ENCODE measurements around the gene RSRC1.

Gene RSRC1

DNA sequence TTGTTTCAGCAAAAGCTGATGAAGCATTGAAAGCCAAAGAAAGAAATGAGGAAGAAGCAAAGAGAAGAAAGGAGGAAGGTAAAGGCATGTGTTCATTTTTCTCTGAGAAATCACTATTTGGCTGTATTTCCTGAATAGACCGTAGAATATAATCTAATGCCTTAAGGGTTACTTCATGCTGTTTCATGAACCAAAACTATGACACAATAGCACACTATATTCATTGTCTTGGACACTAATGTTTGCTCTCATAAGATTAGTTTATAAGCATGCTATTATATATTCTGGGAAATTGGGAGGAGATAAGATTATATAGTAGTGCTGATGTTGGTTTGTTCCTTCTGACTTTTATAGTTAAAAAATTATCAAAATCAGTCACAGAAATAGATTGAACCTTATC lies 351.0 kb downstream of the RSRC1 start:
- Histone ChIP-seq H2BK5ac (ENCODE audit: low read depth, low read length, poor library complexity, severe bottlenecking) (no peak overlapping the region), H4K91ac (ENCODE audit: low read length) (no peak overlapping the region), H2AK5ac (ENCODE audit: low read length, severe bottlenecking) (no peak overlapping the region), H3K4me1 (ENCODE audit: control insufficient read depth, insufficient read depth, low read depth, low read length) (no peaks in the 10 kb centered on the region), H3K36me3 (ENCODE audit: control insufficient read depth in 1 of 2, insufficient read depth in 2 of 2, low read depth in 1 of 2, low read length in 2 of 2) (no peaks in the 10 kb centered on the region), H3K4me2 (ENCODE audit: low read length, poor library complexity, severe bottlenecking) (no peak overlapping the region), H3K79me1 (replicated peaks; ENCODE audit: low read length, poor library complexity, severe bottlenecking) (no peaks in the 10 kb centered on the region), H2BK120ac (ENCODE audit: low read depth, low read length) (no peak overlapping the region), H3K4ac (ENCODE audit: low read depth in 1 of 2, low read length in 2 of 2) (no peak overlapping the region), H3K18ac (ENCODE audit: low read depth in 1 of 2, low read length in 2 of 2) (no peak overlapping the region), H2BK15ac (ENCODE audit: low read depth, poor library complexity, severe bottlenecking) (no peak overlapping the region), H3K14ac (ENCODE audit: low read length in 2 of 2) (no peak overlapping the region), H3K4me3 (ENCODE audit: insufficient read depth in 1 of 2, low read depth in 1 of 2, low read length in 2 of 2) (no peak overlapping the region), H2AFZ (ENCODE audit: low read depth, low read length) (no peak overlapping the region), H4K8ac (ENCODE audit: low read length) (no peak overlapping the region), H3K9me3 (ENCODE audit: control insufficient read depth, low read length) (no peaks in the 10 kb centered on the region), H3K9ac (ENCODE audit: low read length) (no peak overlapping the region), H3K23ac (ENCODE audit: low read length in 2 of 2) (no peak overlapping the region), H2BK12ac (ENCODE audit: low read length in 2 of 2) (no peak overlapping the region), H3K27me3 (ENCODE audit: control insufficient read depth in 1 of 2, insufficient read depth in 1 of 2, low read length in 2 of 2) (no peaks in the 10 kb centered on the region), H3K27ac (ENCODE audit: low read length, poor library complexity, severe bottlenecking) (no peak overlapping the region)
- DNase-seq: no peak
- no CpG with 5 or more reads among the region's 1 CpG for WGBS

GRCh38 chr3:158463556-158463955 lies 353.7 kb downstream of the RSRC1 start:
- Histone ChIP-seq H3K79me1 (replicated peaks; ENCODE audit: low read length, poor library complexity, severe bottlenecking) (no peaks in the 10 kb centered on the region), H3K9me3 (ENCODE audit: control insufficient read depth, low read length) (no peaks in the 10 kb centered on the region), H3K4me3 (ENCODE audit: insufficient read depth in 1 of 2, low read depth in 1 of 2, low read length in 2 of 2) (no peak overlapping the region), H4K8ac (ENCODE audit: low read length) (no peak overlapping the region), H3K4me2 (ENCODE audit: low read length, poor library complexity, severe bottlenecking) (no peak overlapping the region), H2BK120ac (ENCODE audit: low read depth, low read length) (no peak overlapping the region), H4K91ac (ENCODE audit: low read length) (no peak overlapping the region), H3K4me1 (ENCODE audit: control insufficient read depth, insufficient read depth, low read depth, low read length) (no peaks in the 10 kb centered on the region), H3K27me3 (ENCODE audit: control insufficient read depth in 1 of 2, insufficient read depth in 1 of 2, low read length in 2 of 2) (no peaks in the 10 kb centered on the region), H3K18ac (ENCODE audit: low read depth in 1 of 2, low read length in 2 of 2) (no peak overlapping the region), H2AK5ac (ENCODE audit: low read length, severe bottlenecking) (no peak overlapping the region), H3K4ac (ENCODE audit: low read depth in 1 of 2, low read length in 2 of 2) (no peak overlapping the region), H3K23ac (ENCODE audit: low read length in 2 of 2) (no peak overlapping the region), H2BK15ac (ENCODE audit: low read depth, poor library complexity, severe bottlenecking) (no peak overlapping the region), H2BK12ac (ENCODE audit: low read length in 2 of 2) (no peak overlapping the region), H2AFZ (ENCODE audit: low read depth, low read length) (no peak overlapping the region), H3K9ac (ENCODE audit: low read length) (no peak overlapping the region), H3K14ac (ENCODE audit: low read length in 2 of 2) (no peak overlapping the region), H3K36me3 (ENCODE audit: control insufficient read depth in 1 of 2, insufficient read depth in 2 of 2, low read depth in 1 of 2, low read length in 2 of 2) (no peaks in the 10 kb centered on the region), H2BK5ac (ENCODE audit: low read depth, low read length, poor library complexity, severe bottlenecking) (no peak overlapping the region), H3K27ac (ENCODE audit: low read length, poor library complexity, severe bottlenecking) (no peak overlapping the region)
- WGBS: 93% methylated on average over 3 of the region's 3 CpGs
- no peak for DNase-seq

- H3K27me3 ChIP-seq (ENCODE audit: control insufficient read depth in 1 of 2, insufficient read depth in 1 of 2, low read length in 2 of 2): no peaks in the 10 kb centered on the region
- no peak overlapping the region for H3K9ac ChIP-seq (ENCODE audit: low read length)
- 97% methylated on average over 3 of the region's 3 CpGs for WGBS
These were observed 355.2 kb downstream of the RSRC1 start for GRCh38 chr3:158465074-158465473.

DNA sequence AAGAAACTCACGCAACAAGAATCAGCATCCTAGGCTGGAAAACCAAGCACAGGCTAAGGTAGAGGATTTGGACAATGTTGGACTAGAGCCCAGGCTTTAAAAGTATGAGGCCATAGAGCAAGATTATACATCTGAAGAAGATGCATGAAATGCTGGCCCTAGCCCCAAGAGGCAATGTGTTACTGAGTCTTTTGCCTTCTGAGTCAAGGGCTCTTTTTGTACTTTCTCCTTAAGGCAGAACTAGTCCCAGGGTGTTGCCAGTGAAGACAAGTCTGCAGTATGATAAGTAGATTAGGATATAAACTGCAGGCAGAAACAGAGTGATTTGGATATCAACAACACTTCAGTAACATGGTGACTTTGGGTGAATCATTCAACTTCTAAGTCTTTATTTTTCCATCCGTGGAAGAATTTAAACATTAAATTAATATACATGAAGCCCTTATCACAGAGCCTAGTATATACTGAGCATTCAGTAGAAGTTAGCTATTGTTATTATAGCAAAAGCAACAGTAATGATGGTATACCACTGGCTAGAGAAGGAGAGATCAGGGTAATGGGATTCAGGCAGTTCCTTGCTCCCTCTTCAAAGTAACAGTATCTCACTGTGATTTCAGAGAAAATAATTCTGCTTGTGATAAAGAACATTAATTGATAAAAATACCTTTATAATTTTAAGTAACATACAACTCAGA lies 361.2 kb downstream of the RSRC1 start:
- H3K27ac ChIP-seq (ENCODE audit: low read length, poor library complexity, severe bottlenecking): no peak overlapping the region
- no peaks in the 10 kb centered on the region for H3K4me1 ChIP-seq (ENCODE audit: control insufficient read depth, insufficient read depth, low read depth, low read length)
- H4K8ac ChIP-seq (ENCODE audit: low read length): peak overlapping the region; percentile 69
- 100% methylated on average over 1 of the region's 2 CpGs for WGBS
- peak; percentile 38 for DNase-seq
- H2AK5ac ChIP-seq (ENCODE audit: low read length, severe bottlenecking): no peak overlapping the region
- H3K9ac ChIP-seq (ENCODE audit: low read length): peak overlapping the region; percentile 72
- no peaks in the 10 kb centered on the region for H3K9me3 ChIP-seq (ENCODE audit: control insufficient read depth, low read length)
- no peak overlapping the region for H3K4me2 ChIP-seq (ENCODE audit: low read length, poor library complexity, severe bottlenecking)
- no peak overlapping the region for H2BK5ac ChIP-seq (ENCODE audit: low read depth, low read length, poor library complexity, severe bottlenecking)
- no peak overlapping the region for H2BK15ac ChIP-seq (ENCODE audit: low read depth, poor library complexity, severe bottlenecking)
- no peak overlapping the region for H2BK12ac ChIP-seq (ENCODE audit: low read length in 2 of 2)
- no peak overlapping the region for H3K23ac ChIP-seq (ENCODE audit: low read length in 2 of 2)
- no peak overlapping the region for H4K91ac ChIP-seq (ENCODE audit: low read length)
- no peak overlapping the region for H2AFZ ChIP-seq (ENCODE audit: low read depth, low read length)
- H3K14ac ChIP-seq (ENCODE audit: low read length in 2 of 2): no peak overlapping the region
- no peak overlapping the region for H3K18ac ChIP-seq (ENCODE audit: low read depth in 1 of 2, low read length in 2 of 2)
- no peak overlapping the region for H3K4ac ChIP-seq (ENCODE audit: low read depth in 1 of 2, low read length in 2 of 2)
- H3K27me3 ChIP-seq (ENCODE audit: control insufficient read depth in 1 of 2, insufficient read depth in 1 of 2, low read length in 2 of 2): no peaks in the 10 kb centered on the region
- H3K36me3 ChIP-seq (ENCODE audit: control insufficient read depth in 1 of 2, insufficient read depth in 2 of 2, low read depth in 1 of 2, low read length in 2 of 2): no peaks in the 10 kb centered on the region
- H3K4me3 ChIP-seq (ENCODE audit: insufficient read depth in 1 of 2, low read depth in 1 of 2, low read length in 2 of 2): peak overlapping the region in 1 of 2 experiments; percentile 10
- no peaks in the 10 kb centered on the region for H3K79me1 ChIP-seq (replicated peaks; ENCODE audit: low read length, poor library complexity, severe bottlenecking)
- H2BK120ac ChIP-seq (ENCODE audit: low read depth, low read length): no peak overlapping the region

More at GRCh38 chr3:158465074-158465473, 355.2 kb downstream of the RSRC1 start:
- H3K23ac ChIP-seq (ENCODE audit: low read length in 2 of 2): no peak overlapping the region
- H2BK120ac ChIP-seq (ENCODE audit: low read depth, low read length): no peak overlapping the region
- no peak overlapping the region for H3K18ac ChIP-seq (ENCODE audit: low read depth in 1 of 2, low read length in 2 of 2)
- no peak overlapping the region for H3K4me3 ChIP-seq (ENCODE audit: insufficient read depth in 1 of 2, low read depth in 1 of 2, low read length in 2 of 2)
- no peak overlapping the region for H3K27ac ChIP-seq (ENCODE audit: low read length, poor library complexity, severe bottlenecking)
- no peak overlapping the region for H4K8ac ChIP-seq (ENCODE audit: low read length)
- no peak overlapping the region for H2BK15ac ChIP-seq (ENCODE audit: low read depth, poor library complexity, severe bottlenecking)
- no peak for DNase-seq
- H2AFZ ChIP-seq (ENCODE audit: low read depth, low read length): no peak overlapping the region
- H3K4ac ChIP-seq (ENCODE audit: low read depth in 1 of 2, low read length in 2 of 2): no peak overlapping the region
- no peak overlapping the region for H3K14ac ChIP-seq (ENCODE audit: low read length in 2 of 2)
- H3K4me1 ChIP-seq (ENCODE audit: control insufficient read depth, insufficient read depth, low read depth, low read length): no peaks in the 10 kb centered on the region
- H3K4me2 ChIP-seq (ENCODE audit: low read length, poor library complexity, severe bottlenecking): no peak overlapping the region
- H2BK5ac ChIP-seq (ENCODE audit: low read depth, low read length, poor library complexity, severe bottlenecking): no peak overlapping the region
- no peaks in the 10 kb centered on the region for H3K36me3 ChIP-seq (ENCODE audit: control insufficient read depth in 1 of 2, insufficient read depth in 2 of 2, low read depth in 1 of 2, low read length in 2 of 2)
- H2BK12ac ChIP-seq (ENCODE audit: low read length in 2 of 2): no peak overlapping the region
- no peak overlapping the region for H4K91ac ChIP-seq (ENCODE audit: low read length)
- H3K9me3 ChIP-seq (ENCODE audit: control insufficient read depth, low read length): no peaks in the 10 kb centered on the region
- no peak overlapping the region for H2AK5ac ChIP-seq (ENCODE audit: low read length, severe bottlenecking)
- no peaks in the 10 kb centered on the region for H3K79me1 ChIP-seq (replicated peaks; ENCODE audit: low read length, poor library complexity, severe bottlenecking)

Data from mesenchymal stem cell (in vitro differentiated cells and primary cell).